Ascending aorta (tissue), 2 donors: Measurements from ENCODE around the gene CALY. TPM values are rescaled to one million over a fixed set of nuclear protein-coding genes. Genes with fewer than 3 reads are reported as not detected.

Experiments used
- DNase-seq, 2 donors: peaks; one replicate each; pipeline ENCODE4 v3.0.0-alpha.2; 2019; ENCODE audit warnings: low spot score in 2 of 2
- H3K27ac ChIP-seq, 2 donors: fragments of 200-600 bp; sonication (generic); one replicate each; pipeline ENCODE4 v1.5.1; 2016 to 2017; ENCODE audit warnings: mild to moderate bottlenecking in 1 of 2
- H3K27me3 ChIP-seq: fragments of 200-600 bp; sonication (generic); one replicate; pipeline ENCODE4 v1.5.1; 2017
- H3K36me3 ChIP-seq, 2 donors: fragments of 200-600 bp; sonication (generic); one replicate each; pipeline ENCODE4 v1.5.1; 2016
- H3K4me1 ChIP-seq, 2 donors: fragments of 200-600 bp; sonication (generic); one replicate each; pipeline ENCODE4 v1.5.1; 2016 to 2017; ENCODE audit warnings: mild to moderate bottlenecking in 1 of 2
- H3K4me3 ChIP-seq, 2 donors: fragments of 200-600 bp; sonication (generic); one replicate each; pipeline ENCODE4 v1.5.1; 2016 to 2017; ENCODE audit warnings: mild to moderate bottlenecking in 1 of 2
- H3K9me3 ChIP-seq, 2 donors: fragments of 200-600 bp; sonication (generic); one replicate each; pipeline ENCODE4 v1.5.1; 2016
- intact Hi-C: fragments of 100-400 bp; cut with DNase I; formaldehyde crosslinking; loops from one replicate; pipeline ENCODE4 v1.15.1; 2023
- total RNA-seq: library from RNA; depleted of rRNA; stranded (reverse); fragments of >200 nt; gene quantifications from one replicate; pipeline ENCODE4 v1.1.0, GENCODE V29; 2016
- TF ChIP-seq, protein P1 (sequence below), 3 experiments: fragments of 200-600 bp in 2 of 3; fragments of 450-650 bp in 1 of 3; sonication (generic) in 2 of 3; IDR thresholded peaks; one replicate each; pipeline ENCODE4 v1.5.1; 2016 to 2019; ENCODE audit warnings: antibody characterized with exemption in 3 of 3, mild to moderate bottlenecking in 1 of 3, moderate library complexity in 1 of 3

CALY gene
- total RNA-seq, 1 donor from 2014 or later: not detected

DNA sequence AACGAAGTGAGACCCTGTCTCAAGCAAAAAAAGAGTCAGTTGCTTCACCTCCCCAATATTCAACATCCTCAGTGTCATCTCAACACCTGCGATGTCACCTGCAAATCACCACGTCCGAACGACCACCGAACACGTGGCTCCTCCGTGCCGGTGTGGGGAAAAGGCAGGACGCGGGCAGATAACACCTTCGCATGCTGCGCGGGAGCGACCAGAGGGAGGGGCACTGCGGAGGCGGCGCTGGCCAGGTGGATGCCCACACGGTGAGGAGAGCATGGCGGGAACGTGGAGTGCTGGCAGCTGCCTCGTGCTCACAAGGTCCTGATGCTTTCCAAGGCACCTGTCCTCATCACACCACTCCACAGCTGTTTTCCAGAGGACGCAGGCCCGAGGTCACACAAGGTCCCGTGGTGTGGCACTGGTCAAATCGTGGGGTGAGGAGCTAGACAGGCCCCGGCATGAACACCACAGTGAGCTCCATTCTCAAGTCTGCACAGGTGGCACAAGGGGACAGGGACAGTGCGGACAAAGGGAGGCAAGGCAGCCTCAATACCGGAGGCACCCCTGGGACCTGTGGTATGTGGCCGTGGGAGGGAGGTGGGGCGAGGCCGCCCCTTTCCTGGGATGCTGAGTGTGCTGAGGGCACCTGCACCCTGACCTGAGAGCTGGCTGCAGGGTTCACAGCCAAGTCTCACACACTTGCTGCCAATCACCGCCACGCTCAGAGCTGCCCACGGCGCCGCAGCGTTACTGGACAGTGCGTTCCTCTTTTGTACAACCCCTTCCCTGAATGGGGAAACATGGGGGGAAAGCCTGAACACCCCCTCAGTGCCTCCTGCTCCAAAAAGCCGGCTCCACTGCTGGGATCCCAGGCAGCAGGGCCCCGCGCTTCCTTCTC lies 41.0 kb downstream of the CALY start:
- TF ChIP-seq, protein P1, sequence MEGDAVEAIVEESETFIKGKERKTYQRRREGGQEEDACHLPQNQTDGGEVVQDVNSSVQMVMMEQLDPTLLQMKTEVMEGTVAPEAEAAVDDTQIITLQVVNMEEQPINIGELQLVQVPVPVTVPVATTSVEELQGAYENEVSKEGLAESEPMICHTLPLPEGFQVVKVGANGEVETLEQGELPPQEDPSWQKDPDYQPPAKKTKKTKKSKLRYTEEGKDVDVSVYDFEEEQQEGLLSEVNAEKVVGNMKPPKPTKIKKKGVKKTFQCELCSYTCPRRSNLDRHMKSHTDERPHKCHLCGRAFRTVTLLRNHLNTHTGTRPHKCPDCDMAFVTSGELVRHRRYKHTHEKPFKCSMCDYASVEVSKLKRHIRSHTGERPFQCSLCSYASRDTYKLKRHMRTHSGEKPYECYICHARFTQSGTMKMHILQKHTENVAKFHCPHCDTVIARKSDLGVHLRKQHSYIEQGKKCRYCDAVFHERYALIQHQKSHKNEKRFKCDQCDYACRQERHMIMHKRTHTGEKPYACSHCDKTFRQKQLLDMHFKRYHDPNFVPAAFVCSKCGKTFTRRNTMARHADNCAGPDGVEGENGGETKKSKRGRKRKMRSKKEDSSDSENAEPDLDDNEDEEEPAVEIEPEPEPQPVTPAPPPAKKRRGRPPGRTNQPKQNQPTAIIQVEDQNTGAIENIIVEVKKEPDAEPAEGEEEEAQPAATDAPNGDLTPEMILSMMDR (IDR thresholded peaks at IDR 0.05): no peak
- no peak for DNase-seq
- H3K27me3 ChIP-seq: no peaks in the 10 kb centered on the region
- intact Hi-C loops: no loop called here
- H3K9me3 ChIP-seq: no peaks in the 10 kb centered on the region
- no peak overlapping the region for H3K4me3 ChIP-seq
- H3K27ac ChIP-seq: no peak overlapping the region
- H3K4me1 ChIP-seq: no peaks in the 10 kb centered on the region
- peaks cover 77 to 88% of the 10 kb centered on the region in 2 donors for H3K36me3 ChIP-seq

DNA sequence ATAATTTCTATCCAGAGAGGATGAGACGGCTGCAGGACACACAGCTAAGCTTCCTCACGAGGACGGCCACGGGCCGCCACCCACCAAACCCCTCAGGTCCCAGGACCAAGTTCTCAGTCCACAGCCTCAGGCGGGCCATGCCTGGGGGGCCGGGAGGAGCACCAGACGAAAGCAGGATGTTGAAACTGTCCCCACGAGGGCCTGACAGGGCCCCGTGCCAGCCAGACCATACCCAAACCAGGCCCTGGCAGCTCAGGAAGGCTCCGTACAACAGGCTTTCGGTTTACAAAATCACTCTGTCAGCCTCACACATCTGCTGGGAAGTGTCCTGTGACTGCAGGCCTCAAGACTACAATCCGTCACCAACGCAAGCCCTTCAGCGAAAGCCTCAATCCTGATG lies 42.5 kb downstream of the CALY start:
- no peaks in the 10 kb centered on the region for H3K9me3 ChIP-seq
- TF ChIP-seq, protein P1 (IDR thresholded peaks at IDR 0.05): no peak
- H3K4me3 ChIP-seq: no peak overlapping the region
- no peaks in the 10 kb centered on the region for H3K4me1 ChIP-seq
- H3K36me3 ChIP-seq: peaks cover 77 to 88% of the 10 kb centered on the region in 2 donors
- no peak for DNase-seq
- H3K27me3 ChIP-seq: no peaks in the 10 kb centered on the region
- H3K27ac ChIP-seq: peak overlapping the region in 1 of 2 donors; percentile 26
- intact Hi-C loops: no loop called here

DNA sequence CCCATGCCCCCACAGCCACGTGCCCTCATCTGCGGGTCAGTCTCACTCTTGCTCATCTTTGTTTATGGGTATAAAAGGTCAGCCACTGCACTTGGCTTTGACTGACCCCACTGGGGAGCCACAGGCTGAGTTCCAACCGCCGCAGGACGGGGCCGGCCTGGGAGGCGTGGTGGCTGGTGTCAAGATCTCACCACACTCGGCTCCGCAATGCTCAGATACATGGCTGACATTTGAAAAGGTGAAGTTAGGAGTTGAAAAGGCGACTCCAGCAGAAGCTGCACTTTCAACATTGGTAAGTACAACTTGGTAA lies 42.9 kb downstream of the CALY start:
- Histone ChIP-seq H3K9me3 (no peaks in the 10 kb centered on the region), H3K27ac (peak overlapping the region in 1 of 2 donors; percentile 26), H3K27me3 (no peaks in the 10 kb centered on the region), H3K4me3 (no peak overlapping the region), H3K36me3 (peaks cover 78 to 88% of the 10 kb centered on the region in 2 donors), H3K4me1 (no peaks in the 10 kb centered on the region)
- TF ChIP-seq, protein P1 (IDR thresholded peaks at IDR 0.05): no peak
- no peak for DNase-seq
- intact Hi-C loops: no loop called here

DNA sequence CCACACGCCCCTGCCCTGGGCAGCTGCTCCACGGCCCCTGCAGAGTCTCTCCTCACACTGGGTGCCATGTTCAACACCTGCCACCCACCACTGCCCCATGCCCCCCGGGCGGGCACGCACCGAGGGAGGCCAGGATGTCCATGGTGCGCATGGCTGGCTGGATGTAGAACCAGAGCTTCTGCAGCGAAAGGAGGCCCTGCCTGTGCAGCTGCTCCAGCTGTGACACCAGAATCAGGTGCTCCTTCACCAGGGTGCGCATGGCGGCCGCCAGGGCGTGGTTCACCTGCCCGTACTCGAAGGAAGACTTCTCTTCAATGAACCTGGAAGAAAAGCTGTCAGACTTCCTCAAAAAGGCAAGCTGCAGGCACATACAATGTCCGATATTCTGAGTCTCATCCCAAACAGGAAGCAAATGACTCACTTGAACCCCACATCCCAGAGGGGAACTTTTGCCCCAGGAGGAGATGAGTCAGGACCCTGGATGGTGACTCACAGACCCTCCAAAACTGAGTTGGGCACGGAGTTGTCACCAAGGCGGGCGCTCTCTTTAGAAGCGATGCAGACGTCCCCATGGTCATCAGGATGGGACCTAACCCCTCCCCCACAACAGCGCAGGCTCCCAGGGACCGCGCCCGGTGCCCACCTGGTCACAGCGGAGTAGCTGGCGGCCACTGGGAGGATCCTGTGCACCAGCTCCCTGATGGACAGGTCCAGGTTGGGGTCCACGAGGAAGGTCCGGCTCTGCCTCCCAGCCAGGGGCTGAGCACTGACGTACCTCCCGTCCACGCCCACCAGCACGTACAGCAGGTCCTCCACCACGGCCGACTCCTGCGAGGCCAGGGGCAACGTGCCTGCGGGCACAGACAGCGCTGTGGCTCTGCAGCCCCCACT lies 43.5 kb downstream of the CALY start:
- no peaks in the 10 kb centered on the region for H3K4me1 ChIP-seq
- intact Hi-C loops: no loop called here
- TF ChIP-seq, protein P1 (IDR thresholded peaks at IDR 0.05): no peak
- DNase-seq: no peak
- H3K27ac ChIP-seq: peak overlapping the region in 1 of 2 donors; percentile 26
- H3K36me3 ChIP-seq: peaks cover 78 to 88% of the 10 kb centered on the region in 2 donors
- H3K9me3 ChIP-seq: no peaks in the 10 kb centered on the region
- no peak overlapping the region for H3K4me3 ChIP-seq
- no peaks in the 10 kb centered on the region for H3K27me3 ChIP-seq

DNA sequence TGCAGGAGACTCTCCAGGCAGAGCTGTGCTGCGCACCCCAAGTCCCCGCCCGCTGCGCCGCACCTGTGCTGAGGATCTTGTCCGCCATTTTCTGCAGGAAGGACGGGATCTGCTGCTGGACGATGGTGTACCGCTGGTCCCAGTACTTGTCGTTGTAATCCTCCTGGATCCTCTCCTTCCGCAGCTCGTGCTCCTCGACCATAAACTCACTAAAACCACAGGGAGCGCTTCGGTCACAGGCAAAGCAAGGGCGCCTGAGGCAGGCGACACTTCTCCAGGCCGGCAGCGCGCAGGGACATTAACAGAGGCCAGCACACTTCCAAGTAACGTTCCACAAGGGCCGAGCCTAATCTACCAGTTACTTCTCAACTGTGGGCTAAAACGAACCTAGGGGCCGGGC lies 46.9 kb downstream of the CALY start:
- intact Hi-C loops: no loop called here

More for the DNA sequence above, 46.9 kb downstream of the CALY start:
- no peaks in the 10 kb centered on the region for H3K4me1 ChIP-seq
- no peak for DNase-seq
- no peak overlapping the region for H3K27ac ChIP-seq
- no peaks in the 10 kb centered on the region for H3K9me3 ChIP-seq
- TF ChIP-seq, protein P1 (IDR thresholded peaks at IDR 0.05): no peak
- H3K36me3 ChIP-seq: peaks cover 70 to 86% of the 10 kb centered on the region in 2 donors
- no peak overlapping the region for H3K4me3 ChIP-seq
- no peaks in the 10 kb centered on the region for H3K27me3 ChIP-seq
